ENCODE data around the gene USP7. TPM values are rescaled to one million over a fixed set of nuclear protein-coding genes. Genes with fewer than 3 reads are reported as not detected.
"Not testable (repeated sequence)": the region's sequence is repeated elsewhere in the genome, so short reads cannot be mapped to it uniquely, and the experiment has no call there.

Gene USP7
- total RNA-seq, 1 donor from 2014 or later = 90.9 TPM

DNA sequence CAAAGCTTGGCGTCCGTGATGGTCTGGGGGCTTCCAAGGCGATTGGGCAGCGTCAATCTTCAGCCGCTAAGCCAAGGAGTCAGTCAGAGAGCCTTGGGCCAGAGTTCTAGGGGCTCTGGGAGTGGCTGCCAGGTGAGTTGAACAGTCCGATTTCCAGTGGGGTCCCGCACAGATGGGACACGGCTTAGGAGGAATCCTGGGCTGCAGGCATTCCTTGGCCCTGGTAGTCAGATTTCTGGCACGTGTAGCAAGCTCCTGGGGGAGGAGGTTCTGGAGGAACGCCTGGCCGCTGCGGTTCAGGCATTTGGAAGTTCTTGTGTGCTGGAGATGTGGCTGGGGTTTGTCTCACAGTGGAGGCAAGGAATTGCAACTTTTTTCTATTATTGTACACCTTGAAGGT is 120.4 kb downstream of the USP7 start:
- not testable (repeated sequence) for DNase-seq

Other genes starting within 250 kb of the USP7 start
- gene TMEM186, start 166.3 kb downstream of the USP7 start, total RNA-seq = 5.8 TPM
- gene PMM2, start 166.1 kb downstream of the USP7 start, total RNA-seq = 6.9 TPM
- gene CARHSP1, start 94.9 kb downstream of the USP7 start, total RNA-seq = 189 TPM
- not detected for gene LITAFD, start 81.6 kb downstream of the USP7 start, total RNA-seq
- gene HAPSTR1, start 127.7 kb upstream of the USP7 start, total RNA-seq = 153 TPM

All from occipital lobe (tissue), 2 donors.